T-cell (primary cell): ENCODE measurements around the gene TCFL5. TPM values are rescaled to one million over a fixed set of nuclear protein-coding genes. Genes with fewer than 3 reads are reported as not detected.

Experiments used
- ATAC-seq, 4 experiments: fragments of 200-7000 bp in 3 of 4; fragments of 150-1000 bp in 1 of 4; cut with Tn5 transposase; replicated peaks in 1 of 4; 1 replicate in 3 of 4; 2 replicates in 1 of 4; pipeline ENCODE4 v1.10.0; 2021; ENCODE audit warnings: moderate library complexity in 3 of 4, mild to moderate bottlenecking in 2 of 4, moderate number of reproducible peaks in 1 of 4
- CTCF ChIA-PET, 2 donors: fragments of 300-600 bp; sonication (Branson Sonifier 250); formaldehyde crosslinking; loops; one replicate each; lab custom pipeline; 2022; ENCODE audit warnings: antibody characterized with exemption in 2 of 2; lab: Charles Lee
- POLR2A ChIA-PET, 2 donors: fragments of 300-600 bp; sonication (Branson Sonifier 250); formaldehyde crosslinking; loops; one replicate each; lab custom pipeline; 2022; ENCODE audit warnings: antibody characterized with exemption in 2 of 2; lab: Charles Lee
- DNase-seq, 35 experiments: peaks; one replicate each; pipeline versions ENCODE4 v3.0.0 to v3.0.0-alpha.2; 2013 to 2023
- H3K27ac ChIP-seq: one replicate; pipeline ENCODE4 v1.5.1; 2013; ENCODE audit warnings: low read length
- H3K27me3 ChIP-seq, 2 experiments: replicated peaks in 1 of 2; 1 replicate in 1 of 2; 2 replicates in 1 of 2; pipeline versions ENCODE4 v1.6.1 to v1.7.0; 2013; ENCODE audit warnings: low read length in 1 of 2, mixed read lengths in 1 of 2; ENCODE audit not compliant: control insufficient read depth in 2 of 2, insufficient read depth in 2 of 2; ENCODE audit errors: extremely low read depth in 1 of 2
- H3K36me3 ChIP-seq, 2 donors: 1 replicate in 1 of 2; 2 replicates in 1 of 2; pipeline versions ENCODE4 v1.6.1 to v1.7.0; 2013; ENCODE audit warnings: low read length in 1 of 2; ENCODE audit not compliant: control insufficient read depth in 2 of 2, insufficient read depth in 1 of 2; ENCODE audit errors: extremely low read depth in 1 of 2
- H3K4me1 ChIP-seq, 2 experiments: 1 replicate in 1 of 2; 2 replicates in 1 of 2; pipeline versions ENCODE4 v1.6.1 to v1.7.0; 2013; ENCODE audit warnings: low read length in 2 of 2, mixed read lengths in 1 of 2; ENCODE audit not compliant: insufficient read depth in 2 of 2, control insufficient read depth in 1 of 2; ENCODE audit errors: extremely low read depth in 1 of 2
- H3K4me3 ChIP-seq, 2 donors: 1 replicate in 1 of 2; 2 replicates in 1 of 2; pipeline versions ENCODE4 v1.5.1 to v1.7.0; 2013; ENCODE audit warnings: mild to moderate bottlenecking in 2 of 2, low read length in 1 of 2, moderate library complexity in 1 of 2; ENCODE audit not compliant: control insufficient read depth in 1 of 2; ENCODE audit errors: extremely low read depth in 1 of 2
- H3K9me3 ChIP-seq: 2 replicates; pipeline ENCODE4 v1.7.0; 2013
- H3K27ac Mint-ChIP-seq, 2 donors: one replicate each; pipeline ENCODE4 v1.8.0; 2020 to 2021; ENCODE audit warnings: mild to moderate bottlenecking in 2 of 2, mixed read lengths in 2 of 2
- H3K27me3 Mint-ChIP-seq, 2 donors: one replicate each; pipeline ENCODE4 v1.8.0; 2021 to 2022; ENCODE audit warnings: mixed read lengths in 2 of 2
- H3K36me3 Mint-ChIP-seq: one replicate; pipeline ENCODE4 v1.8.0; 2021; ENCODE audit warnings: mixed read lengths
- H3K4me1 Mint-ChIP-seq, 3 donors: one replicate each; pipeline ENCODE4 v1.8.0; 2020 to 2022; ENCODE audit warnings: mixed read lengths in 3 of 3, mild to moderate bottlenecking in 1 of 3
- H3K4me3 Mint-ChIP-seq, 3 donors: one replicate each; pipeline ENCODE4 v1.8.0; 2020 to 2022; ENCODE audit warnings: mild to moderate bottlenecking in 3 of 3, mixed read lengths in 3 of 3, moderate library complexity in 3 of 3
- H3K9me3 Mint-ChIP-seq, 3 donors: one replicate each; pipeline ENCODE4 v1.8.0; 2020 to 2022; ENCODE audit warnings: mixed read lengths in 3 of 3
- WGBS: methylation state at CpG from one replicate; pipeline ENCODE4 v1.1.5; 2013; ENCODE audit warnings: missing lambda C conversion rate; ENCODE audit not compliant: insufficient coverage; 5-methylcytosine and 5-hydroxymethylcytosine counted together
- total RNA-seq, 35 experiments: library from RNA in 6 of 35; stranded (reverse) in 6 of 35; fragments of 120-200 nt in 1 of 35; gene quantifications; one replicate each; pipeline versions ENCODE4 v1.2.1 to v1.2.4 and lab custom pipeline; 2013 to 2026

Gene TCFL5
- total RNA-seq, 5 donors from 2014 or later (not counting 1 experiment from before 2014, with no cell fraction given): 5.0 to 12.7 (median 8.5) TPM

DNA sequence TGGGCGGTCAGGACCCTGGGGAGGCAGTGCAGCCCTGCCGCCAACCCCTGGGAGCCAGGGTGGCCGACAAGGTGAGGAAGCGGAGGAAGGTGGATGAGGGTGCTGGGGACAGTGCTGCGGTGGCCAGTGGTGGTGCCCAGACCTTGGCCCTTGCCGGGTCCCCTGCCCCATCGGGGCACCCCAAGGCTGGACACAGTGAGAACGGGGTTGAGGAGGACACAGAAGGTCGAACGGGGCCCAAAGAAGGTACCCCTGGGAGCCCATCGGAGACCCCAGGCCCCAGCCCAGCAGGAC is 48.8 kb downstream of the TCFL5 start:
- Mint-ChIP-seq H3K4me1 (peaks cover 6 to 19% (median 18%) of the 10 kb centered on the region in 3 donors), H3K36me3 (peaks cover 11% of the 10 kb centered on the region), H3K4me3 (no peak overlapping the region), H3K27ac (no peak overlapping the region), H3K9me3 (no peaks in the 10 kb centered on the region), H3K27me3 (peaks cover 0 to 18% of the 10 kb centered on the region in 2 donors)
- Histone ChIP-seq H3K27ac (no peak overlapping the region), H3K4me3 (no peak overlapping the region), H3K36me3 (peaks cover 29 to 51% of the 10 kb centered on the region in 2 donors), H3K9me3 (no peaks in the 10 kb centered on the region), H3K4me1 (peaks cover 3 to 53% of the 10 kb centered on the region in 2 experiments), H3K27me3 (peaks cover 0 to 33% of the 10 kb centered on the region in 2 experiments)
- ChIA-PET POLR2A (no interaction called here), CTCF (no interaction called here)
- WGBS: 99% methylated on average over 11 of the region's 11 CpGs
- ATAC-seq: no peak
- no peak for DNase-seq

DNA sequence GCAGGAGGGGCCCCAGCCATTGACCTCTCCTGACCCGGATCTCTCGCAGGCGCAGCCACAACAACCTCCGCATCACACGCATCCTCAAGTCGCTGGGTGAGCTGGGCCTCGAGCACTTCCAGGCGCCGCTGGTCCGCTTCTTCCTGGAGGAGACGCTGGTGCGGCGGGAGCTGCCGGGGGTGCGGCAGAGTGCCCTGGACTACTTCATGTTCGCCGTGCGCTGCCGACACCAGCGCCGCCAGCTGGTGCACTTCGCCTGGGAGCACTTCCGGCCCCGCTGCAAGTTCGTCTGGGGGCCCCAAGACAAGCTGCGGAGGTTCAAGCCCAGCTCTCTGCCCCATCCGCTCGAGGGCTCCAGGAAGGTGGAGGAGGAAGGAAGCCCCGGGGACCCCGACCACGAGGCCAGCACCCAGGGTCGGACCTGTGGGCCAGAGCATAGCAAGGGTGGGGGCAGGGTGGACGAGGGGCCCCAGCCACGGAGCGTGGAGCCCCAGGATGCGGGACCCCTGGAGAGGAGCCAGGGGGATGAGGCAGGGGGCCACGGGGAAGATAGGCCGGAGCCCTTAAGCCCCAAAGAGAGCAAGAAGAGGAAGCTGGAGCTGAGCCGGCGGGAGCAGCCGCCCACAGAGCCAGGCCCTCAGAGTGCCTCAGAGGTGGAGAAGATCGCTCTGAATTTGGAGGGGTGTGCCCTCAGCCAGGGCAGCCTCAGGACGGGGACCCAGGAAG is 49.3 kb downstream of the TCFL5 start:
- 91% methylated on average over 35 of the region's 43 CpGs for WGBS
- ChIA-PET CTCF (no interaction called here), POLR2A (no interaction called here)
- no peak overlapping the region for H3K27ac ChIP-seq
- peaks cover 0 to 28% of the 10 kb centered on the region in 2 experiments for H3K27me3 ChIP-seq
- H3K9me3 ChIP-seq: no peaks in the 10 kb centered on the region
- Mint-ChIP-seq H3K4me1 (peaks cover 7 to 24% (median 20%) of the 10 kb centered on the region in 3 donors), H3K27ac (no peak overlapping the region), H3K27me3 (peaks cover 0 to 16% of the 10 kb centered on the region in 2 donors), H3K4me3 (no peak overlapping the region), H3K36me3 (peaks cover 11% of the 10 kb centered on the region), H3K9me3 (no peaks in the 10 kb centered on the region)
- no peak for DNase-seq
- peaks cover 3 to 54% of the 10 kb centered on the region in 2 experiments for H3K4me1 ChIP-seq
- no peak for ATAC-seq
- H3K4me3 ChIP-seq: no peak overlapping the region
- peaks cover 31 to 56% of the 10 kb centered on the region in 2 donors for H3K36me3 ChIP-seq

GRCh38 chr20:62811720-62812119 is 49.9 kb downstream of the TCFL5 start:
- 92% methylated on average over 4 of the region's 10 CpGs for WGBS
- peaks cover 4 to 58% of the 10 kb centered on the region in 2 experiments for H3K4me1 ChIP-seq
- POLR2A ChIA-PET: no interaction called here
- peaks cover 11% of the 10 kb centered on the region for H3K36me3 Mint-ChIP-seq
- no peak overlapping the region for H3K27ac Mint-ChIP-seq
- CTCF ChIA-PET: no interaction called here
- H3K27ac ChIP-seq: no peak overlapping the region
- ATAC-seq (no peak), DNase-seq (no peak)
- H3K27me3 ChIP-seq: peaks cover 0 to 27% of the 10 kb centered on the region in 2 experiments
- H3K9me3 ChIP-seq: no peaks in the 10 kb centered on the region
- no peak overlapping the region for H3K4me3 ChIP-seq
- peaks cover 34 to 62% of the 10 kb centered on the region in 2 donors for H3K36me3 ChIP-seq
- H3K4me3 Mint-ChIP-seq: peak overlapping the region in 1 of 3 donors; percentile 5
- no peaks in the 10 kb centered on the region for H3K9me3 Mint-ChIP-seq
- H3K27me3 Mint-ChIP-seq: peaks cover 0 to 16% of the 10 kb centered on the region in 2 donors
- H3K4me1 Mint-ChIP-seq: peaks cover 12 to 28% (median 24%) of the 10 kb centered on the region in 3 donors

DNA sequence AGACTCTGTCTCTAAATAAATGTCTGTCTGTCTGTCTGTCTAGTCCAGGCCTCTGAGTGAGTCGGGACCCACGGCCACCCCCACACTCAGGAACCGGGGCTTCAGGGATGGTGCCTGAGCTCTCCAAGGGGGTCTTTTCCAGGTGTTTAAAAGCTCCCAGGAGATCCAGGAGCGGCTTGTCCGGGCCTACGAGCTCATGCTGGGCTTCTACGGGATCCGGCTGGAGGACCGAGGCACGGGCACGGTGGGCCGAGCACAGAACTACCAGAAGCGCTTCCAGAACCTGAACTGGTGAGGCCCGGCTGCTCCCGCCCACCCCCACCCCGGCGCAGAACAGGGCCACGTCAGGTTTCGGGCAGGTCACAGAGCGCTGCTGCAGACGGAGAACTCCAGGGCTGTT is 50.3 kb downstream of the TCFL5 start:
- Histone ChIP-seq H3K27me3 (peaks cover 0 to 23% of the 10 kb centered on the region in 2 experiments), H3K27ac (no peak overlapping the region), H3K36me3 (peaks cover 34 to 63% of the 10 kb centered on the region in 2 donors), H3K9me3 (no peaks in the 10 kb centered on the region), H3K4me1 (peaks cover 6 to 58% of the 10 kb centered on the region in 2 experiments), H3K4me3 (no peak overlapping the region)
- POLR2A ChIA-PET: no interaction called here
- H3K9me3 Mint-ChIP-seq: no peaks in the 10 kb centered on the region
- CTCF ChIA-PET: no interaction called here
- H3K27ac Mint-ChIP-seq: no peak overlapping the region
- ATAC-seq (no peak), DNase-seq (no peak)
- H3K27me3 Mint-ChIP-seq: peaks cover 0 to 14% of the 10 kb centered on the region in 2 donors
- no peak overlapping the region for H3K4me3 Mint-ChIP-seq
- WGBS: 98% methylated on average over 18 of the region's 21 CpGs
- H3K36me3 Mint-ChIP-seq: peaks cover 11% of the 10 kb centered on the region
- H3K4me1 Mint-ChIP-seq: peaks cover 16 to 30% (median 28%) of the 10 kb centered on the region in 3 donors

DNA sequence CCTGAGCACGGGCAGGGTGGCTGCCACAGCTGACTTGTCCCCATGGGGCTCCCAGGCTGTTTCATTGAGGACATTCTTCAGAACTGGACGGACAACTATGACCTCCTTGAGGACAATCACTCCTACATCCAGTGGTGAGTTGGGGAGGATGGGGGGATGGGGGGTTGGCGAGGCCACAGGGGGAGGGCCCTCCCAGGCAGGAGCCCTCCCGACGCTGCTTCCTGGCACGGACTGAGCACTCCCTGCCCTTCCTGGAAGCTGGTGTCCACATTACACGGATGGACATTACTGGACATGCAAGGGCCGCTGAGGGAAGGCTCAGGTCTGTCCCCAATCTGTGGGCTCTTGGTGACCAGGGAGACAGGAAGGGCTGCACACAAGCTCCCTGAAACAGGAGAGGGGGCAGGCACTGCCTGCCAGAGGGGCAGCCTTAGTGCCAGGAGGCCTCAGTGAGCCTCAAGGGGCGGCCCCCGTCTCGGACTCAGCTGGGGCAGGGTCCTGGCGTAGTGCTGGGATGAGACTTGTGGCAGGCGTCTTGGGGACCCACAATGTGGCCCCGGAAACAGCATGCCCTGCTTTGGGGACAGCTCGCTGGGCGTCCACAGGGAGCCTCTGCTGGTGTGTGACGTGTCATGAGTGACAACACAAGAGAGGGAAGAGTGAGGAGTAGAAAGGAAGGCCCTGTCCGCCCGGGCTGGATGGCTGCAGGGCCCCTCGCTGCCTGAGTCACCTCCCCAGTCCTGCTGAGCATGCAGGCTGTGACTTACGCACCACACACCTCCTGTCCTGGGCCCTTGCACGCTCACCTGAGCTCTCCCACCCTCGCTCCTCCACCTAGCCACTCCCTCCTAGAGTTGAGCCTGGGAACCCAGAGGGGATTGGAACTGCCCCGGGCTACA is 51.8 kb downstream of the TCFL5 start:
- Histone ChIP-seq H3K27ac (no peak overlapping the region), H3K27me3 (peaks cover 0 to 7% of the 10 kb centered on the region in 2 experiments), H3K36me3 (peaks cover 34 to 63% of the 10 kb centered on the region in 2 donors), H3K4me1 (peaks cover 6 to 53% of the 10 kb centered on the region in 2 experiments), H3K9me3 (no peaks in the 10 kb centered on the region), H3K4me3 (no peak overlapping the region)
- Mint-ChIP-seq H3K27me3 (peaks cover 0 to 2% of the 10 kb centered on the region in 2 donors), H3K9me3 (no peaks in the 10 kb centered on the region), H3K36me3 (peaks cover 11% of the 10 kb centered on the region), H3K4me1 (peaks cover 20 to 27% (median 22%) of the 10 kb centered on the region in 3 donors), H3K27ac (no peak overlapping the region), H3K4me3 (no peak overlapping the region)
- ATAC-seq (no peak), DNase-seq (no peak)
- ChIA-PET POLR2A (interaction anchor here in 1 of 2 donors (0.6 kb wide), 1 partner anchor 20 kb away, joined by 4 read pairs; no protein-coding TSS in a partner anchor), CTCF (interaction anchor here in 1 of 2 donors (0.8 kb wide), 1 partner anchor 162 kb away, joined by 3 read pairs; no protein-coding TSS in a partner anchor)
- 95% methylated on average over 13 of the region's 24 CpGs for WGBS
